Hematopoietic multipotent progenitor cell treated with erythropoietin and hydrocortisone succinate and interleukin-3 and kit ligand, for 17 days (in vitro differentiated cells): ENCODE measurements around the gene CCS.
A peak's percentile ranks its signal among the peaks of the same experiment; 100 is the strongest.
"Not testable (repeated sequence)": the region's sequence is repeated elsewhere in the genome, so short reads cannot be mapped to it uniquely, and the experiment has no call there.

Experiments used
- DNase-seq: peaks from one replicate; pipeline ENCODE4 v3.0.0-alpha.2; 2015; ENCODE audit warnings: low spot score

CCS gene, protein sequence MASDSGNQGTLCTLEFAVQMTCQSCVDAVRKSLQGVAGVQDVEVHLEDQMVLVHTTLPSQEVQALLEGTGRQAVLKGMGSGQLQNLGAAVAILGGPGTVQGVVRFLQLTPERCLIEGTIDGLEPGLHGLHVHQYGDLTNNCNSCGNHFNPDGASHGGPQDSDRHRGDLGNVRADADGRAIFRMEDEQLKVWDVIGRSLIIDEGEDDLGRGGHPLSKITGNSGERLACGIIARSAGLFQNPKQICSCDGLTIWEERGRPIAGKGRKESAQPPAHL

DNA sequence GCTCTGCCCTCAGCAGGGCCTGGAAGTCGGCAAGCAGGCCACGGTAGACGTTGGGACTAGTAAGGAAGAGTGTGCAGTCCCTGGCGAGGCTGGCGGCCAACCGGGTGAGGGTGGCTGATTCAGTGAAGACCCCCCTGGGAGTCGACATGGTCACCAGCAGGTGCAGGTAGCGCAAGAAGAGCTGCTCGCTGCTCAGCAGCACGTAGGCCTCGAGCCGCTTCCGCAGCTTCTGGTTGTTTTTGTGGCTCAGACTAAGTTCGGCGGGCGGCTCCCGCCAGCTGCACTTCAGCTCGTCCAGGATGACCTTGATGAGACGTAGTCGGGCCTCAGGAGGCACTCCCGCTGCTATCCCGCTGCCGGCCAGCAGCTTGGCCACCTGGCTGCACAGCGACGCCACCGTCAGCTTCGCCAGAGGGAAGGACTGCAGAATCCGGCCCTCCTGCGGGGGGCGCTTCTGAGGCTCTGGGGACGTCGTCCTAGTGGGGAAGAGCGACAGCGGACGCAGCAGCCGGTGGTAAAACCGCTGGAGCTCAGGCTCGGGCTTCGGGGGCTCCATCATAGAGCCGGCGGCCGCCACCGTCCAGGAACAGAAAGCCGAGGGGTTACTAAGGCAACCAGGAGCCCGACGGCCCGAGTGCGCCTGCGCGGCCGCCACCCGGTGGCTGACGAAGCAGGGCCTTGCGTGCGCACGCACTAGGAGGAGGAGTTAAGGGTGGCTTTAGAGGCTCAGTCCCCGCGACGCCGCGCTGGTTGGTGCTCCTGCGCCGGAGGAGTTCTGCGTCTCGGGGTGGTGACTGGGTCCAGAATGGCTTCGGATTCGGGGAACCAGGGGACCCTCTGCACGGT lies at the start of gene CCS, which contains the start of gene CCDC87:
Gene CCS, plus strand, starts transcription at position 729 of the 846 bp plus-strand sequence. Its CDS starts 77 bp downstream, at position 806.
Gene CCDC87, minus strand, starts transcription at position 607 of the 846 bp plus-strand sequence. Its CDS starts 48 bp downstream, at position 559.
- DNase-seq = peak; percentile 99

DNA sequence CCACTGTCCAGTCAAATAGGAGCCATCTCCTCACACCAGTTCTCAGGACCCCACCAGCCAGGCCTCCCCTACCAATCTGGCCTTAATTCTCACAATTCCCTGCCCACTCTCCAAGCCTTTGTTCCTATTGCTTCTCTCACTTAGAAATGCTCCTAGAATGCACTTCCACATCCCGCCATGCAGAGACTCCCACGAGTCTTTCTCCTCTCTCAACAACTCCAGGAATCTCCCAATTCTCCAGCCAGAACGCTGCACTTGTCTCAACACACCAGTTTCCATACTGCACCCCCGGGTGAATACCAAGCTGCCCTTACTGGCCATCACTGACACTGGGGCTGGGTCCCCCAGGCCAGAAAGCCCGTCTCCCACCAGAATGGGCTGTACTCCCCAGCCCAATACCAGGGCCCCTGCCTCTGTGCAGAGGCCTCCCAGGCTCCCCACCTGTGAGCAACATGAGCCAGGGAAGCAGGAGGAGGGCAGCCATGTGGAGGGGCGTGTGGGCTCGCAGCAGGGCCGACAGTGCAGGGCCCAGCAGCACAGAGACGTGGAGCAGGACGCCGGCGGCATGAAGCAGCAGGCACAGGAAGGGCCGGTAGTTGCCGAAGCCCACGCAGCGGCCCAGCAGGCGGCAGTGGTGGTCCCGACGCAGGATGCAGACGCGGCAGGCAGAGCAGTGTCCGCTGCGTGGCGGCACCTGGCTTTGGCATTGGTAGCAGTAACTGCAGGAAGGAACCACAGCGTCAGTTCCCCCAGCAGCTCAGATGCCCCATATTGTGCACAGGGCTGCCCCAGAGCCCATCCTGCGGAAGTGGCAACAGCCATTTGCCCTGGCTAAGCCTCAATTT lies 49.5 kb upstream of the CCS start:
- DNase-seq = peak; percentile 27

DNA sequence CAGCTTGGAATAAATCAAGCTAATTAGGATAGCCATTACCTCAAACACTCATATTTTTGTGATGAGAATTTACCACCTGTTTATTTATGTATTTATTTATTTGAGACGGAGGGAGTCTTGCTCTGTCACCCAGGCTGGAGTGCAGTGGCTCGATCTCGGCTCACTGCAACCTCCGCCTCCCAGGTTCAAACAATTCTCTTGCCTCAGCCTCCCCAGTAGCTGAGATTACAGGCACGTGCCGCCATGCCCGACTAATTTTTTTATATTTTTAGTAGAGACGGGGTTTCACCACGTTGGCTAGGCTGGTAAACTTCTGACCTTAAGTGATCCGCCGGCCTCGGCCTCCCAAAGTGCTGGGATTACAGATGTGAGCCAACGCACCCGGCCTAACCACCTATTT lies 48.0 kb upstream of the CCS start:
- DNase-seq = not testable (repeated sequence)

DNA sequence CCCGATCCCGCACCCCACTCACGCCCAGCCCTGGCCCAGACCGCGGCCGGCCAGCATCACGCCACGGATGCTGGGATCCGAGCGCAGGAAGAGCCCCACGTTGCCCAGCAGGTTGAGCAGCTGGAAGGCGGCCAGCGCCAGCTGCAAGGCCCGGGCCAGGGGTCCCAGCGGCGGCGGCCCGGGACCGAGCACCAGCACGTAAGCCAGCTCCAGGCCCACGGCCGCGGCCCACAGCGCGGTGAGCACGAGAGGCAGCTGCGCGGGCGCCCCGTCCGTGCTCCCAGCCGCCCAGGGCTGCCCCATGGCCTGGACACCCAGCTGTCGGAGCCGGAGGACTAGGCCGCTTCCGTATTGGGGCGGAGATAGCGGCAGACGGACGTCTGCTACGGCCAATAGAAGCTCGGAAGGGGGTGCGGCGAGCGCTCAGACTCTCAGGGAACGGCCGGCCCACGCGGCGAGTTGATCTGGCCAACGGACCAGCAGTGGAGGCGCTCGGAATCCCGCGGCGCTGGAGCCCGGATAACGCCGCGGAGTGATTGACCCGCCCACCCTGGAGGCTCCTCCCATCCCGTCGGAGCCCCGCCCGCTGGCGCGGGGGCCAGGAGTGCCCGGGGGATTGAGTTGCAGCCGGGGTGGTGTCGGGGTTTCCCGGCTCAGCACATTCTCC lies 47.2 kb upstream of the CCS start, which contains the start of gene ZDHHC24:
Gene ZDHHC24, minus strand, starts transcription at position 348 of the 667 bp plus-strand sequence. Its CDS starts 45 bp downstream, at position 303.
- DNase-seq = peak; percentile 93

DNA sequence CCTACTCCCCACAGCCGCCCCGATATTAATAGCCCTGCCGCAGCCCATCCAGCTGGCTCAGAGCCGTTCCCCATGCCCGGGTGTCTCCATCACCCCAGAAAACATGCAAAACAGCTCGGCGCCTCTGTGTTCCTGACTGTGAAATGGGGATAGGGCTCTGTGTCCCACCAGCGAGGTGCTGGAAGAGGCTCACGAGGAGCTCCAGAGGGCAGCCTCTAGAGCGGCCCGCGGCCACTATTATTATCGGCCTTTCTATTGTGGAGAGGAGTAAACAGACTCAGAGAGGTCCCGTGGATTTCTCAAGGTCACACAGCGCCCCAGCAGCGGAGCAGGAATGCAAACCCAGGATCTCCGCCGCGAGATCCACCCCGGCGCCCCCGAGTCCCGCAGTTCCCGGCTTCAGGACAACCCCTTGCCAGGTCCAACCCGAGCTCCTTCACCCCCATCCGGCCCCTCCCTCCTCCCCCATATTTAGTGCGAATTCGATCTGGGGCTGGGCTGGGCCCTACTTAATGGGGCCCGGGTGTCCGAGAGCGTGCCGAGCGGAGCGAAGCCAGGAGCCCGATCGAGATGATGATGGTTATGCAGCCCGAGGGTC lies 46.5 kb upstream of the CCS start, which contains the start of gene ACTN3:
Gene ACTN3, plus strand, starts transcription at position 536 of the 598 bp plus-strand sequence. Its CDS starts 35 bp downstream, at position 571.
- DNase-seq = no peak

DNA sequence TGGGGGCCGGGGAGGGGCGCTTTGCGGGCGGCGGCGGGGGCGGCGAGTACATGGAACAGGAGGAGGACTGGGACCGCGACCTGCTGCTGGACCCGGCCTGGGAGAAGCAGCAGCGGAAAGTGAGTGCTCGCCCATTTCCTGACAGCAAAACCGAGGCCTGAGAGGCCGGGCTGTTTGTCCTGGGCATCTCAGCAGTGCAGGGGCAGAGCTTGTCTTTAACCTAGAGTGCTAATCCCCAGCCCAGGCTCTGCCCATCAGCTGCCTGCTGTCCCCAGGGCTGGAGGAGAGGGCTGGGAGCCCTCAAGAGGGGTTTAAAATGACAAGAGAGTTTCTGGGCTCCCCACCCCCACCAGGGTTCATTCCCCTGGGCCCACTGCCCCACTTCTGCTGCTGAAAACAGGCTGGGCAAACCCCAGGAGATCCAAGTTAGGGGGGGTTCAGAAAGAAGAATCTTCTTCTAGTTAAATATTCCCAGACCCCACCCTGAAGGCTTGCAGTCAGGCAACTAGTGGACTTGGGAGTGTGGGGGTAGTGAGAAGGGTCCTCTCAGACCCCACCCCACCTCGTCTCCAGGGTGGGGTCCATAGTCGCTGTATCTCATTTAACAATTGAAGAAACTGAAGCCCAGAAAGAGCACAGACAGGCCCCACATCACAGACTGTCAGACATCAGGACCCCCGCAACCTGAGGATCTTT lies 45.9 kb upstream of the CCS start:
- no peak for DNase-seq

DNA sequence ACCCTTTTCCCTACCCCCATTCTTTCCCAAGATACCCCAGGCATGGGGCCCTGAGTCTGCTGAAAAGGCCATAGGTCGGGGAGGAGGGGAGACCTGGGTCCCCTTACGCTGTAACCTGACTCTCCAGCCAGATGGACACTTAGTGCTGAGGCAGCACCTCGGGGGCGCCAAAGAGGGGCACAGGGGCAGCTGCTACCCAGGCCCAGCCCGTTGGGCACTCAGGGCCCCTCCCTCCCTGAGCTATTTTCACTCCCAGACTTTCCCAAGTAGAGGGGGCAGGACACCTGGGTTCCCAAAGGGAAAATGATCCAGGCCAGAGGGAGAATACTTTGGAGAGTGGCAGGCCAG lies 45.3 kb upstream of the CCS start:
- DNase-seq = no peak

DNA sequence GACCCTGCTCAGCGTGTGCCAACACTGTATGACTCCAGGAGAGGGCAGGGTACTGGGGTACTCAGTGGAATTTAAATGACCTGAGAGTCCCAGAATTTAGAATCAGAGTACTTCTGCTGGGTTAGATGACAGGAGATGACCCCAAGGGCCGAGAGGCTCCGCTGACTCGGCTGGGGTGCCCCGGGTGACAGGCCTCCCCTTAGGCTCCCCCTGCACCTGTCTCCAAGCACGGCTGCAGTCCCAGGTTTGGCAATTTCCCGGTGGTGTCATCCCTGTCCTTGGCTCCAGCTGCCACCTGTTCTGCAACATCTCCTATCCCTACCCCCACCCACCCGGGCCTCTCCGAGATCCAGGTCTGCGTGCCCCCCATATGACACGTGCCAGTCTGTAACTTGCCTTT lies 44.9 kb upstream of the CCS start:
- DNase-seq = no peak

DNA sequence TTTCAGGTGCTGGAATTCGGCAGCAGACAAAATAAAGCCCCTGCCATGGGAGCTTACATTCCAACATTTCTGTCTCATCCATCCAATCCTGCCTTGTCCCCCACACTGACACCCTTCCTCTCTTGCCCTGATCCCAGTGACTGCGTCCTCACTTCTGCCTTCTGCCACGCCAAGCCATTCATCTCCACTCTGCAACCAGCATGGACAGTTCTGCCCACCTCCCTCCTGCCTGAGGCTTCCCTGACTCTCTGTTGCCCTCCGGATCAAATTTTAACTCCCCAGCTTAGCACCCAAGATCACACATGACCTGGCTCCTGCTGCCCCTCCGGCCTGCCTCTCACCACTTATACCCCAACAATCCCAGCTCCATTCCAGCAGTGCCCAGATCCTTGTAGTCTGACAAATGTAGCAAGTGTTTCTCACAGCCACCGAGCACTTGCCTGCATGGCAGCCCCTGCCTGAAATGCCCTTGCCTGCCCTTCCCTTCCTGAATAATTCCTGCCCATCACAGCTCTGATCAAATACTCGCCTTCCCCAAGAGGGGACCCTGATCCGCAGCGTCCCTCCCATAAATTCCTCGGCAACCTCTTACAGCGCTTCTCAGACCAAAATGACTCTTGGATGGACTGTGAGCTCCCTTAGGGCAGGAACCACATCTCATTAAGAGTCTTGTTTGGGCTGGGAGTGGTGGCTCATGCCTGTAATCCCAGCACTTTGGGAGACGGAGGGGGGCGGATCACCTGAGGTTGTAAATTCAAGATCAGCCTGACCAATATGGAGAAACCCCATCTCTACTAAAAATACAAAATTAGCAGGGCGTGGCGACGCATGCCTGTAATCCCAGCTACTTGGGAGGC lies 44.0 kb upstream of the CCS start:
- no peak for DNase-seq

DNA sequence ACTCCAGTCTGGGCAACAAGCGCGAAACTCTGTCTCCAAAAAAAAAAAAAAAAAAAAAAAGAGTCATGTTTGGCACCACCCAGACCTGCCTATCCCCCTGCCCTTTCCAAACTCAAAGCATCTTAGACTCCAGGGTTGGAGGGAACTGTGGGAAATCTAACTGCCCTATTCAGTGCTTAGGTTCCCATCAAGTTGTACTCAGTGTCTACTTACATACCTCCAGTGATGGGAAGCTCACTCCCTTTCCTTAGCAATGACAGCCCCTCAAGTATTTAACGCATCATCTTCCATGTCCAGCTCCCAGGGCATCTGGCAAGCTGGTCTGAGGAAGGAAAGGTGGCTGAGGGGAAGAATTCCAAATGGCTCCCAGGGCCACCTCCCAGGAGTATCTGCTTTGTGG lies 43.3 kb upstream of the CCS start:
- DNase-seq = no peak

DNA sequence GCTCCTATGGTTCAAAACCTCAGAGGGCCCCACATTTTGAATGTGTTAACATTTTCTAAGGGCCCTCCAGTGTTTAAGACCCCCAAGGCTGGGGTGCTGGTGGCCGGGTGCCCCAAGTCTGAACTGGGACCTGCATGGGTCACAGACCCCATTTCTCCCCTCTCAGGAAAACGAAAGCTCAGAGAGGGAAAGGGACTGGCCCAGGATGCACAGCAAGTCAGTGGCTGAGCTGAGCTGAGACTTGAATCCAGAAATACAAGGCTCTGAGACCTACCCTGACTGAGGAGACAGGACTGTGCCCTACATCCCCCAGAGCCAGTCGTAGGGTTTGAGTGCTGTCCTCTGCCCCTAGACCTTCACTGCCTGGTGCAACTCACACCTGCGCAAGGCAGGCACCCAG lies 42.1 kb upstream of the CCS start:
- DNase-seq = no peak

DNA sequence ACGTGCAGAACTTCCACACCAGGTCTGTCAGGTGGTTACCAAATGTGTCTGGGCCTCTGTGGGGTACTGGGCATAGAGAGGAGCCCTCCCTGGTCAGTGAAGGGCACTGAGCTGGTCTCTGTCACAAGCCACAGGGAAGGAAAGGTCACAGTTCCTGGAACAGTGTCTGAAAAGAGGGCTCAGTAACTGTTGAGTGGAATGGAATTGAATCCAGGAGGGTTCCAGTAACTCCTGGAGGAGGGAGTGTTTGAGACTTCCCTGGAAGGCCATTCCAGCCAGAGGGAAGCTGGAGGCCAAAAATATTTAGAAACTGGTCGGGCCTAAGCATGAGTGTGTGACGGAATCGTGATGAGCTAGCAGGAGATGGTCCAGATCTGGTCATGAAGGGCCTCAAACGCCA lies 38.4 kb upstream of the CCS start:
- no peak for DNase-seq

DNA sequence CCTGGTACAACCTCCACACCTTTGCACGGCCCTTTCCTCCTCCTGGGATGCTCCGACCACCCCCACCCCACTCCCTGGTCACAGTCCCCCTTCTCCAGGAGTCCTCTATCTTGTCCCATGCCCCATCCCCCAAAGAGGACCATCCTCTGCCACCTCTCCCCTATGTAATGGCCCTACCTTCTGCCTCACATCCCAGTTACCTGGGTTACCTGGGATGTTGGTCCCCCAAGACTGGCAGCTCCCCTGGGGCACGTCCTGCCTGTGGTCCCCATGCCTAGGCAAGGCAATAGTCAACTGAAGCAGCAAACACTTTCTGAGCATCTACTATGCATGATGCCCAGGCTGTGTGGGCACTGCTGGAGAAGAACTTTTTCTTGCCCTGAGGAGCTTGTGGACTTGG lies 37.6 kb upstream of the CCS start:
- DNase-seq = no peak

DNA sequence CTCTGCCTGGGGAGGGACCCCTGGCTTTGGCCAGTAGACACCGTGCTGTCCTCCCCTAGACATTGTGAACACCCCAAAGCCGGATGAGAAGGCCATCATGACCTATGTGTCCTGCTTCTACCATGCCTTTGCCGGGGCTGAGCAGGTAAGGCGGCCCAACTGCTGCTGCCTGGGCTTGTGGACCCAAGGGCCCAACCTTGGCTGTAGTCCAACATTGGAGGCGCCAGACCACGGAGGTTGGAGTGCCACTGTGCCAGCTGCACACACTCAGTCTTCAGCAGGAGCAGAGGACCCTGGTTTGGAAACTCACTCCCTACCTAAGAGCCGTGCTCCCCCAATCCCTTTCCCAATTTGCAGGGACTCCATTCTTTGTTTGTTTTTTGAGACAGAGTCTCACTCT lies 36.9 kb upstream of the CCS start:
- DNase-seq = no peak

DNA sequence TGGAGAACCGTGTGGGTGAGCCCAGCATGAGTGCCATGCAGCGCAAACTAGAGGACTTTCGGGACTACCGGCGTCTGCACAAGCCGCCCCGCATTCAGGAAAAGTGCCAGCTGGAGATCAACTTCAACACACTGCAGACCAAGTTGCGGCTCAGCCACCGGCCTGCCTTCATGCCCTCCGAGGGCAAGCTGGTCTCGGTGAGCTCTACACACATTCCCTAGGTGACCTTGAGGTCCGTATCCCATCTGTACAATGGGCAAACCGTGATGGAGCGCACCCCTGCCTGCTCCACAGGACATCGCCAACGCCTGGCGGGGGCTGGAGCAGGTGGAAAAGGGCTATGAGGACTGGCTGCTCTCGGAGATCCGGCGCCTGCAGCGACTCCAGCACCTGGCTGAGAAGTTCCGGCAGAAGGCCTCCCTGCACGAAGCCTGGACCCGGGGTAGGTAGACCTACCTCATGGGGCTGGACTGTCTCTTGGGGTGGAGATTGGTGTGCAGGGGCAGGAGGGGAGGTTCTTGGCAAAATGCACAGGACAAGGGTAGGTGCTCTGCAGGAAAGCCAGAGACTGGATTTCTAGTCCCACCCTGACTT lies 35.2 kb upstream of the CCS start:
- DNase-seq = no peak

DNA sequence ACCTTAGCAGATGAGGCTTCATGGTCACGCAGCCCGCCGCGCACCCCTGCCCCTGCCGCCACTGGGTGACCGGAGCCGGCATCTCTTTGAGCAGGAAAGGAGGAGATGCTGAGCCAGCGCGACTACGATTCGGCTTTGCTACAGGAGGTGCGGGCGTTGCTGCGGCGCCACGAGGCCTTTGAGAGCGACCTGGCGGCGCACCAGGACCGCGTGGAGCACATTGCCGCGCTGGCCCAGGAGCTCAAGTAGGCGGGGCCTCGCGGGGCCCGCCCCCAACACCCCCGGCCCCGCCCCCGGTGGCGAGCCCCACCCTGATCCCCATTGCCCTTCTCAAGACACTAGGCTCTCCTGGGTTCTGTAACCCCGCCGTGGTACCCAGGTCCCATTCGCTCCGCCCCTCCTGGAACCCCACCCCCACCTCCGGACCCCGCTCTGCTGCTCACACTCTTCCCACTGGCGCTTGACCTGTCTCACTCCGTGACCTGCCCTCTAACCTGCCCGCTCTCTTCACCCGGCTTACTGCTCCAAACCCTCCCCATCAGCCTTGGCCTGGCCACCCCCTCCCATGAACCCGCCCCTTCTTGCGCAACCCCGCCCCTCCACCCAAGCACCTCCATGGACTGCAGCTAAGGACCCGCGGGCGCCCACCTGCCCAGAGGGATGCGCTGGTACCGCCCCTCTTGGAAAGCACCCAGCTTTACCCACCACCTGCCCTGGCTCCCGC lies 33.7 kb upstream of the CCS start:
- peak; percentile 15 for DNase-seq

DNA sequence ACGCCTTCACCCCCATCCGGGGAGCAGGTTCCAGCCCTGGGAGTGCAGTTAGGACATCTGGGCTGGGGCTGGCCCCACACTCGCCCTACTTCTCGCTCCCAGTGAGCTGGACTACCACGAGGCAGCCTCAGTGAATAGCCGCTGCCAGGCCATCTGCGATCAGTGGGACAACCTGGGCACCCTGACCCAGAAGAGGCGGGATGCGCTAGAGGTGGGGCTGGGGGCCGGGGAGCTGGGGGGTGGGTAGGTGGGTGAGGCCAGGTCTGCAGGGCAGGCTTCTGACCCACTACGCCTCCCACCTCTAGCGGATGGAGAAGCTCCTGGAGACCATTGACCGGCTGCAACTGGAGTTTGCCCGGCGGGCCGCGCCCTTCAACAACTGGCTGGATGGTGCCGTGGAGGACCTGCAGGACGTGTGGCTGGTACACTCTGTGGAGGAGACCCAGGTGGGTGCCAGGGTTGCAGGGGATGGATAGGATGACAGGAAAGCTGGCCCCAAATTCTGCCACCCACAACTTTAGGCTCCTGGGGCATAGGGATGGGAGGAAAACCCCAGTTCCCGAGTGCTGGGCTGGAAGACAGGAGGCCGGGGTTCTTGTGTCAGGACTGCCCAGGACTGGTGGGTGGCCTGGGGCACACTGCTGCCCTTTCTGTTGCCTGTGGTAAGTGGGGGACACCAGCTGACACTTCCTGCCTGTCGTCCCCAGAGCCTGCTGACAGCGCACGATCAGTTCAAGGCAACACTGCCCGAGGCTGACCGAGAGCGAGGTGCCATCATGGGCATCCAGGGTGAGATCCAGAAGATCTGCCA lies 32.9 kb upstream of the CCS start:
- DNase-seq = no peak
